ENCODE results near the gene PFDN4.

DNA sequence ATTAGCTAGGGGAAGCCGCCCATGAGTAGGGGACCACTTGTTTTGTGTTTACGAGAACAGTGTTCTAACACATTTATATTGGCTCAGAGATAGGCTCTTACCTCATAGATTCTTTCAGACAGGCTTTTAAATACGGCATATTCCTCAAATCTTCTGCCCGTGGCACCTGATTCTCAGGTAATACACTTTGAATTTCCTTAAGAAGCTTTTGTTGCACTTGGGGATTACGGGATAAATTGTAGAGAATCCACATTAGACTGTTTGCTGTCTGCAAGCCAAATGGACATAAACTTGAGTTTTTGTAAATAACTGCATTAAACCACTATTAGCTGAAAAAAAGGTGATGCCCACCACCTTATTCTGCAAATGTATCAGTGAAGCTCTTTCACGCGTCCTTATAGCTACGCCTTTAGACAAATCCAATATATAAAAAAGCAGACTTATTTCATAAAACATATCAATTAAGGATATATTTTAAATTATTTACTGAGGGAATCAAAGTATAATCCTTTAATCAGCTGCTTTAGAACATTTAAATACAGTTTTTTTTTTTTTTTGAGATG lies 49.0 kb upstream of the PFDN4 start:
- TF ChIP-seq, protein P1, sequence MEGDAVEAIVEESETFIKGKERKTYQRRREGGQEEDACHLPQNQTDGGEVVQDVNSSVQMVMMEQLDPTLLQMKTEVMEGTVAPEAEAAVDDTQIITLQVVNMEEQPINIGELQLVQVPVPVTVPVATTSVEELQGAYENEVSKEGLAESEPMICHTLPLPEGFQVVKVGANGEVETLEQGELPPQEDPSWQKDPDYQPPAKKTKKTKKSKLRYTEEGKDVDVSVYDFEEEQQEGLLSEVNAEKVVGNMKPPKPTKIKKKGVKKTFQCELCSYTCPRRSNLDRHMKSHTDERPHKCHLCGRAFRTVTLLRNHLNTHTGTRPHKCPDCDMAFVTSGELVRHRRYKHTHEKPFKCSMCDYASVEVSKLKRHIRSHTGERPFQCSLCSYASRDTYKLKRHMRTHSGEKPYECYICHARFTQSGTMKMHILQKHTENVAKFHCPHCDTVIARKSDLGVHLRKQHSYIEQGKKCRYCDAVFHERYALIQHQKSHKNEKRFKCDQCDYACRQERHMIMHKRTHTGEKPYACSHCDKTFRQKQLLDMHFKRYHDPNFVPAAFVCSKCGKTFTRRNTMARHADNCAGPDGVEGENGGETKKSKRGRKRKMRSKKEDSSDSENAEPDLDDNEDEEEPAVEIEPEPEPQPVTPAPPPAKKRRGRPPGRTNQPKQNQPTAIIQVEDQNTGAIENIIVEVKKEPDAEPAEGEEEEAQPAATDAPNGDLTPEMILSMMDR (IDR thresholded peaks at IDR 0.05; ENCODE audit: poor library complexity, severe bottlenecking) = no peak
- no peak for TF ChIP-seq EP300 (conservative IDR thresholded peaks at IDR 0.05; ENCODE audit: poor library complexity, severe bottlenecking)
- no peak for TF ChIP-seq EZH2 (IDR thresholded peaks at IDR 0.05; ENCODE audit: borderline replicate concordance, insufficient read depth, low read length, poor library complexity, severe bottlenecking)
- no peak for TF ChIP-seq SMC3 (conservative IDR thresholded peaks at IDR 0.05; ENCODE audit: poor library complexity)

All from neural cell (in vitro differentiated cells).